ENCODE results near the gene PELO.
A peak's percentile ranks its signal among the peaks of the same experiment; 100 is the strongest.
"Not testable (repeated sequence)": the region's sequence is repeated elsewhere in the genome, so short reads cannot be mapped to it uniquely, and the experiment has no call there.

PELO gene

GRCh38 chr5:52787600-52788504, at the start of gene PELO, which contains the start of gene ITGA1:
Gene PELO (plus strand): TSS chr5:52787916. CDS start chr5:52800395, 12,479 bp downstream.
Gene ITGA1 (plus strand): TSS chr5:52787916. CDS start chr5:52788354, 438 bp downstream.
- DNase-seq: peak; percentile 39 to 50

- no peak for DNase-seq
Measured at GRCh38 chr5:52738095-52738506, 49.6 kb upstream of the PELO start.

- DNase-seq: no peak
Measured at GRCh38 chr5:52740007-52740406, 47.7 kb upstream of the PELO start.

- no peak for DNase-seq
Measured at GRCh38 chr5:52743012-52743411, 44.7 kb upstream of the PELO start.

GRCh38 chr5:52743529-52743928, 44.2 kb upstream of the PELO start:
- no peak for DNase-seq

DNA sequence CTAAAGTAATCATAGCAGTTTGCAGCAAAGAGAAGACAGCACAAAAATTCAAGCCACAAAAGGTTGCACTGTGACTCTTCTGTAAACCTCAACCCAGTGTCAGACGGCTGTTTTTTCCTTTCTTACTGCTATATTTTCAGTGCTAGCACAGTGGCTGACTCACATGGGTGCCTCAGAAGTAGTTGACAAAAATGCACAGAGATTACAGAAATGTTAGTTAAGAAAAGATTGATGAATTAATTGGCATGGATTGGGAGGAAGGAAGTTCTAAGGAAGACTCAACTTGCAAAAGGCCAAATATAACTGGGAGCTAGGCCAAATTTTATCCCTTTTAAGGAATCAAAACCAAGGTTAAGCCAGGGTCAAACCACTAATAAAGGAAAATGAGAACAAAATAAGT, 43.7 kb upstream of the PELO start:
- no peak for DNase-seq

GRCh38 chr5:52744867-52745458, 42.8 kb upstream of the PELO start:
- not testable (repeated sequence) for DNase-seq

- DNase-seq: no peak
Measured at GRCh38 chr5:52746539-52746938, 41.2 kb upstream of the PELO start.

DNA sequence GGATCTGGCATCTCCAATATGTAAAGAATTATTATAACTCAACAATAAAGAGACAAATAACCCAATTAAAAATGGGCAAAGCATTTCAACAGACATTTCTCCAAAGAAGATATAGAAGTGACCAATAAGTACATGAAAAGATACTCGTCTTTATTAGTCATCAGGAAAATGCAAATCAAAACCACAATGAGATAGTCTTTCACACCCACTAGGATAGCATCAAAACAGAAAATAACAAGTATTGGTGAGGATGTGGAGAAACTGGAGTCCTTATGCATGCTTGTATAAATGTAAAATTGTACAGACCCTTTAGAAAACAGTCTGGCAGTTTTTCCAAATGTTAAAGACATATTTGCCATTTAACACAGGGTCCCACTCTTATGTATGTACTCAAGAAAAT, 39.1 kb upstream of the PELO start:
- no peak for DNase-seq

DNA sequence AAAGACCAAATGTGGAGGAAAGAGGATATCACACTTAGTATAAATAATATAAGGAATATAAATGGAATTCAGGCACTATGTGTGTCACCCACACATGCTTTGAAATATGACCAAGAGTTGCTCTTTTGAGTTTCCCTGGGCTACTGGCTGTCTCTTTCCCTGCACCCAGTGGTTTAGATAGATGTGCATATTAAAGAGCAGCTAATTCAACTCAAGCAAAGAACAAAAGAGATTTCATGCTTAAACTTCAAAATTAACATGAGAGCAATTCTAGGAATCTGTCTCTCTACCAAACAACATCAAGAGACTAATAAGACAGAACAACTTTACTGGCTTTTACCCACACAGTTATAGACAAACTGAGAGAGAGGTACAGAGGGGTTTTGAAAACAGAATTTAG, 38.0 kb upstream of the PELO start:
- no peak for DNase-seq

- DNase-seq: no peak
Measured at GRCh38 chr5:52751137-52751536, 36.6 kb upstream of the PELO start.

DNA sequence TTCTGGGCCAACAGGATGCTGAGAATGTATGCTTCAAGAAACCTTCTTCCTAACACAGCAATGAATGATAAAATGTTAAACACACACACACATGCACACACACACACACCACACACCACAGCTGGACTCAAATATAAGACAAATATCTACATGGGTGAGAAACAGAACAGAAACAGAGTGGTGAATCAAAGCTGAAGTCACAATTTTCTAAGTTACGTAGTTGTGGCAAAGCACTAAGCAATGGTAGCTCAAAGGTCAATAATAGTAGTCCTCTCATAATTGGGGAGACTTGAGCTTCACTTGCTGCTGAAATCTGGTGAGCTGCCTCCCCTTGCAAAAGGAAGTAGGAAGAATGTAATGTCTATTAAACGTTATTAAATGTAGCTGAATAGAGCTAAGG, 33.7 kb upstream of the PELO start:
- no peak for DNase-seq

DNA sequence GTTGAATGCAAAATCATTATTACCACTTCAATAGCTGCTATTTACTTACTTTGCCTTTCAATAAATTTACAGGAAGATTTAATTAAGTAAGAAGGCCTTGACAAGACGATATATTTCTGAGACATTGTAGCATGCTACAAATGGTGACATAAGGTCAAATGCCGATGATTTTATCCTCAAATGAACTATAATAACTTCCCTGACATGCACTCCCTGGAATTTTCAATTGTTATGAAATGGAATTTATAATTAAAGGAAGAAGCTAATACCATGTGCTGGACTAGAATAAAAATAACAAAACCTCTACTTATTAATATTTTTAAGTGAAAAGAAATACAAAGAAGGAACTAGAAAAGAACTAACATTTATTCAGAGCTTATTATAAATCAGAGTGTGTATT, 30.2 kb upstream of the PELO start:
- no peak for DNase-seq

GRCh38 chr5:52758014-52758413, 29.7 kb upstream of the PELO start:
- DNase-seq: no peak

- DNase-seq: no peak
Measured at GRCh38 chr5:52759331-52759730, 28.4 kb upstream of the PELO start.

DNA sequence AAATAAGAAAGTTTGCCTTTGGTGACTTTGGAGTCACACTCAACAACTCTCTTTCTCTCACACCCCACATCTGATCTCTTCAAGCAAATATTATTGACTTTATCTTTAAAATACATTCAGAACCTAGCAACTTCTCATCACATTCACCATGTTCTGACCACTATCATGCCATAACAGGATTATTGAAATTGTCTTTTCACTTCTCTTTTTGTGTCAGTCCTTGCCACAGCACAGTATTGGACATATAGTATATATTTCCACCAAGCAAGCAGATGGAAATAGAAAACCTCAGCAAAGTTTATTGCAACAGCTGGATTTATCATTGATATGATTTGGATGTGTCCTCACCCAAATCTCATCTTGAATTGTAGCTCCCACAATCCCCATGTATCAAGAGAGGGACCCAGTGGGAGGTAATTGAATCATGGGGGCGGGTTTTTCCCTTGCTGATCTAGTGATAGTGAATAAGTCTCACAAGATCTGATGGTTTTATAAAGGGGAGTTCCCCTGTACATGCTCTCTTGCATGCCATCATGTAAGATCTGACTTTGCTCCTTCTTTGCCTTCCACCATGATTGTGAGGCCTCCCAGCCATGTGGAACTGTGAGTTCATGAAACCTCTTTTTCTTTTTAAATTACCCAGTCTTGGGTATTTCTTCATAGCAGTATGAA, 26.9 kb upstream of the PELO start:
- no peak for DNase-seq

- DNase-seq: no peak
Measured at GRCh38 chr5:52767217-52767743, 20.4 kb upstream of the PELO start.

GRCh38 chr5:52767766-52768480, 19.8 kb upstream of the PELO start:
- no peak for DNase-seq

- DNase-seq: no peak
Measured at GRCh38 chr5:52769061-52769460, 18.7 kb upstream of the PELO start.

GRCh38 chr5:52770287-52770939, 17.3 kb upstream of the PELO start:
- DNase-seq: no peak

DNA sequence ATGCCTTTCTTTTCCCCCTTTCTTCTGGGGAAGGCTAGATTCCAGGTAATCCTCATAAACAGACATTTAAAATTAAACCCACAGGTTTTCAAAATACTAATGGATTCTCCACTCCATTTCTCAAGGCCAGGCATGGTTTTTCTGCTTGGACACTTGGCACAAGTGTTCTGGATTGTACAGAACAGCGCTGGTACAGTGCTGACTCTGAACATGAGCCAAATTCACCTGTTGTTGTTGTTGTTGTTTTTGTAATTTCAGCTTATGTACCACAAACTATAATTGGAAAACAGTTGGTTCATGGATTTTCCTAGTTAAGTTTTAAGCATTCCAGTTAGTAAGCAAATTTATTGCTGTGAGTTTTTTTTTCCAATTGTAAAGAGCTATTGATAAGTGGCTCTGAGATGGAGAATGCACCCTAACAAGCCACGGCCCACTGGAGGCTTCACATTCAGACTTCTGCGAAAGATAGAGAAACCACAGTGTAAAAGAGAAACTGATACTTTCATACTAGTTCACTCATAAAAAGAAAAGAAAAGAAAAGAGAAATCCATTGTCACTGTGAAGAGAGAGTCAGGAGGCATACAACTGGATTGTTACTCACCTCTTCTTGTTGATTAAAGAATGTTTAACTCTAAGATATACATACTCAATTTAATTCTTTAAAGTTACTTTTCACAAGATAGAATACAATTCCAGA, 16.2 kb upstream of the PELO start:
- no peak for DNase-seq

DNA sequence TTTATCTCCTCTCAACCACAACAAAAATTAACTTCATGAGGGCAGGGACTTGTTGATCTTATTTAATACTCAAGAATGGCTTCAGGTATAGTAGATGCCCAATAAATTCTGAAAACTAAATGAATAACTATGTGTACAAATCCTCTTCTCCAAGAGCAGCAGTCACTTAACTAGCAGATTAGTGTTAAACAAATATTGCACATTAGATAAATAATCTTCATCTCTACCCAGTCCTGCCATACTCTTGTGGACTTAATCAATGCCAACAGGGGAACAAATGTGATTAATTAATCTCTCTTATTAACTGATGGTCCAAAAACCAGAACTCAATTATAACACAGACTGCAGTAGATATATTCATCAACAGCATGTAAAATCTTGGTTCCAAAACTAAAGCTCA, 15.0 kb upstream of the PELO start:
- DNase-seq: no peak
